K562 (cell line): ENCODE data around the gene GAPT. TPM values are rescaled to one million over a fixed set of nuclear protein-coding genes. Genes with fewer than 3 reads are reported as not detected.

Source experiments
- ATAC-seq: fragments of 200-7000 bp; cut with Tn5 transposase; 3 replicates; pipeline ENCODE4 v1.9.1; 2020; ENCODE audit warnings: moderate library complexity
- BruUV-seq: library from RNA; stranded (reverse); fragments of 400-500 nt; replicated peaks from 2 replicates; lab custom pipeline; 2021; lab: Mats Ljungman, UMichigan
- CTCF ChIA-PET: fragments of 300-600 bp; formaldehyde crosslinking; extraction: SDS; loops from one replicate; lab custom pipeline; 2021; ENCODE audit warnings: low intra/inter-chr PET ratio; lab: Yijun Ruan, JAX
- POLR2A ChIA-PET: fragments of 300-600, 350-650 bp; sonication (Branson Sonifier 250); formaldehyde crosslinking; extraction: SDS; loops from one replicate; lab custom pipeline; 2021; ENCODE audit warnings: antibody characterized with exemption, inconsistent platforms; lab: Yijun Ruan, JAX
- DNase-seq, 4 experiments: peaks; one replicate each; pipeline versions ENCODE4 v3.0.0 to v3.0.0-alpha.2; 2011 to 2018; ENCODE audit warnings: low spot score in 3 of 4, mixed read lengths in 3 of 4; ENCODE audit errors: extremely low read depth in 1 of 4
- FAIRE-seq: peaks from 2 replicates; lab custom pipeline; 2011; peaks lifted over from hg19 to GRCh38; lab: Jason Lieb, UNC
- H2AFZ ChIP-seq: 2 replicates; pipeline ENCODE4 v1.6.0; 2011; ENCODE audit warnings: low read depth, low read length, control low read depth, inconsistent platforms
- H3K27ac ChIP-seq: fragments of 200-600 bp; 3 replicates; pipeline ENCODE4 v1.8.0; 2011; ENCODE audit warnings: low read depth, mild to moderate bottlenecking, control low read depth, inconsistent platforms, low read length, moderate library complexity, mixed read lengths; ENCODE audit errors: extremely low read depth
- H3K27me3 ChIP-seq, 2 experiments: fragments of 300-600 bp in 1 of 2; 2 replicates in 1 of 2; 3 replicates in 1 of 2; pipeline versions ENCODE4 v1.6.0 to v1.8.0; 2011; ENCODE audit warnings: inconsistent platforms in 2 of 2, low read length in 2 of 2, mild to moderate bottlenecking in 1 of 2, mixed read lengths in 1 of 2, moderate library complexity in 1 of 2; ENCODE audit not compliant: control insufficient read depth in 2 of 2, insufficient read depth in 2 of 2
- H3K36me3 ChIP-seq: fragments of 300-600 bp; 3 replicates; pipeline ENCODE4 v1.8.0; 2011; ENCODE audit warnings: mild to moderate bottlenecking, low read length, inconsistent platforms; ENCODE audit not compliant: control insufficient read depth, insufficient read depth
- H3K4me1 ChIP-seq, 2 experiments: fragments of 200-600 bp in 1 of 2; replicated peaks in 1 of 2; 2 replicates in 1 of 2; 3 replicates in 1 of 2; pipeline versions ENCODE4 v1.5.1 to v1.8.0; 2011; ENCODE audit warnings: inconsistent platforms in 2 of 2, low read length in 2 of 2, mild to moderate bottlenecking in 1 of 2, mixed read lengths in 1 of 2, moderate library complexity in 1 of 2; ENCODE audit not compliant: control insufficient read depth in 2 of 2, insufficient read depth in 2 of 2
- H3K4me2 ChIP-seq: 2 replicates; pipeline ENCODE4 v1.6.1; 2011; ENCODE audit warnings: low read length, control low read depth, inconsistent platforms, mixed read lengths; ENCODE audit not compliant: insufficient read depth
- H3K4me3 ChIP-seq: fragments of 200-600 bp; sonication (generic), shearing (Covaris generic); 2 replicates; pipeline ENCODE4 v1.5.1; 2016; ENCODE audit warnings: control low read depth, inconsistent platforms
- H3K79me2 ChIP-seq: fragments of 200-600 bp; 3 replicates; pipeline ENCODE4 v1.8.0; 2011; ENCODE audit warnings: low read length, inconsistent platforms; ENCODE audit not compliant: control insufficient read depth, insufficient read depth
- H3K9ac ChIP-seq, 2 experiments: 2 replicates each; pipeline versions ENCODE4 v1.6.0 to v1.6.1; 2011; ENCODE audit warnings: low read depth in 2 of 2, low read length in 2 of 2, control low read depth in 1 of 2, inconsistent platforms in 1 of 2, mild to moderate bottlenecking in 1 of 2, mixed read lengths in 1 of 2; ENCODE audit not compliant: insufficient read depth in 1 of 2
- H3K9me1 ChIP-seq: one replicate; pipeline ENCODE4 v1.6.0; 2011; ENCODE audit warnings: inconsistent platforms, mild to moderate bottlenecking, low read length, moderate library complexity; ENCODE audit not compliant: control insufficient read depth, insufficient read depth
- H3K9me3 ChIP-seq: replicated peaks from 2 replicates; pipeline ENCODE4 v1.5.1; 2011; ENCODE audit warnings: low read depth, low read length, inconsistent platforms; ENCODE audit not compliant: control insufficient read depth, insufficient read depth
- H4K20me1 ChIP-seq: replicated peaks from 2 replicates; pipeline ENCODE4 v1.6.1; 2011; ENCODE audit warnings: low read length, inconsistent platforms, mixed read lengths; ENCODE audit not compliant: control insufficient read depth, insufficient read depth
- ARID1B ChIP-seq: fragments of 450-650 bp; IDR thresholded peaks from 2 replicates; pipeline ENCODE4 v1.6.1; 2016; ENCODE audit warnings: antibody characterized with exemption, mild to moderate bottlenecking, inconsistent platforms
- FOS ChIP-seq: IDR thresholded peaks from 3 replicates; pipeline ENCODE4 v1.6.1; 2011; ENCODE audit not compliant: insufficient read length; ENCODE audit errors: extremely low read depth
- FOXM1 ChIP-seq, 2 experiments: fragments of 450-650 bp in 1 of 2; sonication (generic) in 1 of 2; formaldehyde crosslinking in 1 of 2; IDR thresholded peaks; 2 replicates each; pipeline versions ENCODE4 v1.6.1 to v1.9.0; 2017 to 2022; ENCODE audit warnings: low read depth in 2 of 2, mild to moderate bottlenecking in 2 of 2, missing genetic modification reagents in 1 of 2, moderate library complexity in 1 of 2
- NELFE ChIP-seq: IDR thresholded peaks from 2 replicates; pipeline ENCODE4 v1.6.1; 2011; ENCODE audit warnings: mild to moderate bottlenecking; ENCODE audit not compliant: insufficient read depth, insufficient read length
- RAD21 ChIP-seq, 2 experiments: fragments of 250-450 bp in 1 of 2; fragments of 450-650 bp in 1 of 2; sonication (Bioruptor Pico) in 1 of 2; formaldehyde crosslinking in 1 of 2; IDR thresholded peaks in 1 of 2; conservative IDR thresholded peaks in 1 of 2; 2 replicates each; pipeline versions ENCODE4 v1.4.0 to v1.8.0; 2020 to 2022; ENCODE audit warnings: mild to moderate bottlenecking in 2 of 2, moderate library complexity in 1 of 2
- SMARCE1 ChIP-seq: fragments of 450-650 bp; IDR thresholded peaks from 2 replicates; pipeline ENCODE4 v1.7.1; 2016; ENCODE audit warnings: mild to moderate bottlenecking
- SRF ChIP-seq, 2 experiments: fragments of 250-450, 450-650 bp in 1 of 2; sonication (Bioruptor Pico) in 1 of 2; sonication (generic) in 1 of 2; formaldehyde crosslinking; IDR thresholded peaks; 2 replicates each; pipeline versions ENCODE4 v1.5.0 to v1.5.1; 2020 to 2022; ENCODE audit warnings: mild to moderate bottlenecking in 1 of 2, missing genetic modification reagents in 1 of 2
- TARDBP ChIP-seq: fragments of 450-650 bp; IDR thresholded peaks from 2 replicates; pipeline ENCODE4 v1.6.1; 2016
- ZFX ChIP-seq: sonication (generic); formaldehyde crosslinking; IDR thresholded peaks from 2 replicates; pipeline ENCODE4 v1.8.0; 2022; ENCODE audit warnings: mild to moderate bottlenecking, missing genetic modification reagents, moderate library complexity
- WGBS: fragments of 100-300 bp; shearing (Covaris generic); methylation state at CpG from one replicate; pipeline ENCODE4 v1.1.6; 2016; ENCODE audit warnings: low coverage, mixed read lengths; ENCODE audit not compliant: insufficient coverage; ENCODE audit errors: missing lambda C conversion rate; 5-methylcytosine and 5-hydroxymethylcytosine counted together
- in situ Hi-C: fragments of 300-500 bp; cut with MboI; formaldehyde crosslinking; loops from 4 replicates; pipeline ENCODE4 v1.15.0; 2018; ENCODE audit warnings: inconsistent platforms, mixed read lengths
- intact Hi-C: fragments of 100-400 bp; cut with micrococcal nuclease; formaldehyde crosslinking; loops from 2 replicates; pipeline ENCODE4 v1.14.2; 2022
- polyA plus RNA-seq, 8 experiments: library from polyadenylated mRNA; depleted of rRNA in 4 of 8; stranded (reverse) in 5 of 8; unstranded in 3 of 8; fragments of >200 nt; fragmentation: Nextera tagmentation in 2 of 8; fragmentation: Illumina TruSeq in 1 of 8; extraction: Ambion mirVana in 2 of 8; extraction: Trizol in 1 of 8; gene quantifications; 2 replicates each; pipeline versions ENCODE4 v1.2.1 to v1.2.3, GENCODE V29; 2011 to 2014; ENCODE audit warnings: inconsistent platforms in 1 of 8, missing spikeins in 1 of 8
- total RNA-seq, 7 experiments: library from RNA; depleted of rRNA in 6 of 7; stranded (reverse); fragments of >200 nt in 6 of 7; fragmentation: Illumina TruSeq in 2 of 7; extraction: Trizol in 2 of 7; gene quantifications; 2 replicates each; pipeline versions ENCODE4 v1.2.1 to v1.2.3, GENCODE V29; 2011 to 2021; ENCODE audit warnings: low replicate concordance in 1 of 7
- TF ChIP-seq, protein P1 (sequence below): fragments of 250-450 bp; sonication (Bioruptor Pico); IDR thresholded peaks from 2 replicates; pipeline ENCODE4 v1.9.0; 2021; ENCODE audit warnings: mild to moderate bottlenecking, inconsistent platforms

Gene GAPT
- total and polyA plus RNA-seq, 9 of the 15 experiments (the other 6 are each of a cell fraction or from before 2014, with no cell fraction given): not detected

DNA sequence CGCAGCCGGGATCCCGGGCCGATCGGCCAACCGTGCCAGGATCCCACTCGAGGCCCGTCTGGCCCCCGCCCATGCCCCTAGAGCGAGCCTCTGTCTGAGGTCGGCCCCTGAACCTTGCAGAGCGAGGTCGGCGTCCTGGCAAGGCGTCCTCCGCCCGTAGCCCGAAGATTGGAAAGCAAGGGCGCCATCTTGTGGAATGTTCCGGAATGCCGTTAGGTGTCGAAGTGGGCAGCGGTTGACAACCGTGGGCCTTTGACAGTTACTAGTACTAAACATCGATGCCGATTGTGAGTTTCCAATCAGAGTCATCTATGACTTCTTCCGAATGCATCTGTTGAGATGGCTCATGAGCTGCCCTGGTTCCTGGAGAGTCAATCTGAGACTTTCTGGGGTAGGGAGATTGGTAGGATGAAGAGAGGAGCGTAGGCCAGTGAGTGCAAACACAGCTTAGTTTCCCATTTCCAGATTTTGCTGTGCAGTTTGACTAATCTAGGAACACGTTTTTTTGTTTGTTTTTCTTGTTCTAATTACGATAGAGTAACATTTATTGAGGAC, 30.4 kb upstream of the GAPT start (continued):
- TF ChIP-seq FOS (no peak), RAD21 (CRISPR knock-in tag; conservative IDR thresholded peaks at IDR 0.05 in 1 of 2, IDR thresholded peaks at IDR 0.05 in 1 of 2) (peak; percentile 52 to 79), TARDBP (no peak), ARID1B (no peak), ZFX (no peak), NELFE (no peak)

- Histone ChIP-seq H2AFZ (no peak overlapping the region), H3K4me3 (no peak overlapping the region), H3K4me1 (peaks cover 0 to 12% of the 10 kb centered on the region in 2 experiments; a peak in 1 of 5 replicates), H3K36me3 (no peaks in the 10 kb centered on the region), H3K27ac (no peak overlapping the region), H3K9me1 (no peaks in the 10 kb centered on the region), H4K20me1 (no peaks in the 10 kb centered on the region), H3K9ac (no peak overlapping the region), H3K9me3 (no peaks in the 10 kb centered on the region), H3K4me2 (no peak overlapping the region), H3K79me2 (no peaks in the 10 kb centered on the region), H3K27me3 (no peaks in the 10 kb centered on the region)
- ChIA-PET POLR2A (no interaction called here), CTCF (interaction anchor here (0.7 to 4.7 kb wide), 2 partner anchors 1164 to 1562 kb away, joined by 4 to 49 read pairs; no protein-coding TSS in a partner anchor)
- FAIRE-seq (no peak), ATAC-seq (no peak), DNase-seq (peak in 2 of 4 experiments; percentile 9 to 10)
- TF ChIP-seq SMARCE1 (no peak), FOXM1 (IDR thresholded peaks at IDR 0.05; ENCODE audit: low read depth) (no peak), FOXM1 (CRISPR knock-in tag; IDR thresholded peaks at IDR 0.05; ENCODE audit: low read depth) (no peak), SRF (CRISPR knock-in tag; IDR thresholded peaks at IDR 0.05) (no peak)
- TF ChIP-seq, protein P1, sequence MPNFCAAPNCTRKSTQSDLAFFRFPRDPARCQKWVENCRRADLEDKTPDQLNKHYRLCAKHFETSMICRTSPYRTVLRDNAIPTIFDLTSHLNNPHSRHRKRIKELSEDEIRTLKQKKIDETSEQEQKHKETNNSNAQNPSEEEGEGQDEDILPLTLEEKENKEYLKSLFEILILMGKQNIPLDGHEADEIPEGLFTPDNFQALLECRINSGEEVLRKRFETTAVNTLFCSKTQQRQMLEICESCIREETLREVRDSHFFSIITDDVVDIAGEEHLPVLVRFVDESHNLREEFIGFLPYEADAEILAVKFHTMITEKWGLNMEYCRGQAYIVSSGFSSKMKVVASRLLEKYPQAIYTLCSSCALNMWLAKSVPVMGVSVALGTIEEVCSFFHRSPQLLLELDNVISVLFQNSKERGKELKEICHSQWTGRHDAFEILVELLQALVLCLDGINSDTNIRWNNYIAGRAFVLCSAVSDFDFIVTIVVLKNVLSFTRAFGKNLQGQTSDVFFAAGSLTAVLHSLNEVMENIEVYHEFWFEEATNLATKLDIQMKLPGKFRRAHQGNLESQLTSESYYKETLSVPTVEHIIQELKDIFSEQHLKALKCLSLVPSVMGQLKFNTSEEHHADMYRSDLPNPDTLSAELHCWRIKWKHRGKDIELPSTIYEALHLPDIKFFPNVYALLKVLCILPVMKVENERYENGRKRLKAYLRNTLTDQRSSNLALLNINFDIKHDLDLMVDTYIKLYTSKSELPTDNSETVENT: no peak
- BruUV-seq: no TSS peak
- intact Hi-C loops: loop anchor here (1.0 to 2.0 kb wide), 4 partner anchors 574 to 1164 kb away; no protein-coding TSS in a partner anchor
- in situ Hi-C loops: loop anchor here (10.0 to 25.0 kb wide), 3 partner anchors 675 to 1167 kb away; partner anchors contain the start of gene ACTBL2
- whole genome bisulfite sequencing: 4% methylated on average over 3 of the region's 3 CpGs
These were observed 29.1 kb upstream of the GAPT start for GRCh38 chr5:58462154-58462553.
